ENCODE data around the gene ECD.

- TF ChIP-seq CTCF (IDR thresholded peaks at IDR 0.05) (no peak), POLR2A (IDR thresholded peaks at IDR 0.05) (no peak)
These were observed 79.5 kb downstream of the ECD start for GRCh38 chr10:73088304-73088703.
